GM10847 (cell line): ENCODE measurements around the gene USP36.

Experiments
- POLR2A ChIP-seq: IDR thresholded peaks from 2 replicates; pipeline ENCODE4 v1.6.1; 2011; ENCODE audit not compliant: insufficient read length; ENCODE audit errors: extremely low read depth

USP36 gene

DNA sequence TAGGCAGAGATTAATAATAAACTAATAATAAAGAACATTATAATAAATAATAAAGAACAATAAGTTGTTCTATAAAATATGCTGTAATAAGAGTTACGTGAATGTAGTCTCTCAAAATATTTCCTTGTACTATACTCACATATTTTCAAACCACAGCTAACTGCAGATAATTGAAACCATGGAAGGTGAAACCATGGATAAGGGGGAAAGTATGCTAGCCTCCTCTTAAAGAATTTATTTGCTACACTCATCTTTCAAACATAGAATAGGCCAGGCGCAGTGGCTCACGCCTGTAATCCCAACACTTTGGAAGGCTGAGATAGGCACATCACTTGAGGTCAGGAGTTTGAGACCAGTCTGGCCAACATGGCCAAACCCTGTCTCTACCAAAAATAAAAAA, 77.1 kb downstream of the USP36 start:
- TF ChIP-seq POLR2A: no peak

- TF ChIP-seq POLR2A: no peak
These were observed 78.7 kb downstream of the USP36 start for GRCh38 chr17:78761789-78762406.

DNA sequence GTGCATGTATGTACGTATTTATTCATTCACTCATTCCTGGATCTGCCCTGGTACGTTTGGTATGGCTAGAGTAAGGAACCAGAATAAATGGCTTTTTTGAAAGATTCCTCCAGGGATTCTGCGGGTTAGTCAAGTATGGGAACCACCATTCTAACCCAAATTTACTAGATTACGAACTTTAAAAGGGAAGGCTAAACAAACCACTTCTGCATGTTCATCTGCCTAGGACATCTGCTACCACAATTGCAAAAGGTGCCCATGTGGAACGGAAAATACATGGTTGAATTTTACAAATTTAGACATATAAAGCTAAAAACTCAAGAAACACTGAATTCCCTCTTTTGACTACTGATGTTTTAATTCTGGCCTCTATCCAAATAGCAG, 80.7 kb downstream of the USP36 start:
- no peak for TF ChIP-seq POLR2A

DNA sequence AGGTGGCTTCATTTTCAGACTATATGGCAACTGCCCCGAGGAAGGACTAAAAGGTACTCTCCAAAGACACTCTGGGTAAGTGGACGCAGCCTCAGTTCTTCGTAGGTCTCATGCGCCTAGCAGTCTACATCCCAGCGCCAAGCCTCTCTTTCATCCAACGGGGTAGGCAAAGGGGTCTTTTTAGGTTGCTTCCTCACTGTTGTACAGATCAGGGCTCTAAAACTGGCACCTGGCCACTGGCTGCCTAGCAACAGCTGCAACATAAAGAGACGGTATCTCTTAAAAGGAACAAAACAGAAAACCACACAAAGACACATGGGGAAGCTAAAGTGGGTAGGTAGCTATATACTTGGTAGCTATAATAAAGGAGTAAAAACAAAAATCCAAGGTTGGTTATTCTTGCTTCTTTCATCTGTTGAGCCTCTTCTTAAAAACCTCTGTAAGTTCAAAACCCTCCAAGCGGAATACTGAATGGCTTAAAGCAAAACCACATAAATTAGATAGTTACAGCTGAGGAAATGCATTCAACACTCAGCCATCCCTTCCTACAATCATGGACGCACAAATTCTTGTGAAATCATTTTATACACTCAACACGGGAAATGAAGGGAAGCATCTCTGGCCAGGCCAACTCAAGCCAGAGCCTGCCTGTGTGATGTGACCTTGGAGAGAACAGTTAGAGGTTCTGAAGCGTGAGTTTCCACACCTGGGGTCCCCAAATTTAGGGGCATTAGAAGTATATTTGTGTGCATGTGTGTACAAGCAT, 81.2 kb downstream of the USP36 start:
- TF ChIP-seq POLR2A: no peak

DNA sequence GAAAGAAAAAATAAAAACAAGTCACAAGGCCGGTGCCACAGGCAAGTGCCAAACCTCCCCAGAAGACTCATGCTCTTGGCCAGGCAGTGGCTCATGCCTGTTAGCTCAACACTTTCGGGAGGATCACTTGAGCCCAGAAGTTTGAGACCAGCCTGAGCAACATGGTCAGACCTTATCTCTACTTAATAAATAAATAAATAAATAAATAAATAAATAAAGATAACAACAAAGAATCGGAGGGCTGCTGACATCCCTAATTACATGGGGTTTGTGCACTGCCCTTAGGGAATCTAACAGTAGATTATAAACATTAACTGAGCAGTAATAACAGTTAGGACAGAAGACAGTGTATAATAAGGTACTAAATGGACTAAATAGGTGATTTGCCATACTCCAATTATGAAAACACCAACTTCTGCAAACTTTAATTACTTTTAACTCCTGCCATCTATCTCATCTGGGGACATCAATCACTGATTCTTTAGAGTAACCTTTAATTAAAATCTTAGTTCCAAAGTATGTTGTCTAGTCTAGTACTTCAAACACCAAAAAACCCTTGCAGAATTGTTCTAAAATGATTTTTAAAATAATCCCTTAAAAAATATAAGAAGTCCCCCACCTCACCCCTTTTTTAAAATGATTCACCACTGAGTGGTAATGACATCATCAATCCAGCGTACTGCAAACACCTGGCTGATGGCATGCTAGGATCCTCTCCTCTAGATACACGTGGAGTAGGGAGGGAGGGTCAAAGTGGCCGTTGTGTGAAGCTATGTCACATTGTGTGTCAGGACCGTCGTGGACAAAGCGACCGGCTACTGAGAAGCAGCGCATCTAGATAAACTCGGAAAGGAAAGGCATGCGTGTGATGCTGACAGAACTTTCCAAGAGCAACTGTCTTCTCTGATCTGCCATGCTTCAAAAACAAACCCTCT, 87.0 kb downstream of the USP36 start:
- no peak for TF ChIP-seq POLR2A

GRCh38 chr17:78751447-78752161, 89.0 kb downstream of the USP36 start:
- no peak for TF ChIP-seq POLR2A

DNA sequence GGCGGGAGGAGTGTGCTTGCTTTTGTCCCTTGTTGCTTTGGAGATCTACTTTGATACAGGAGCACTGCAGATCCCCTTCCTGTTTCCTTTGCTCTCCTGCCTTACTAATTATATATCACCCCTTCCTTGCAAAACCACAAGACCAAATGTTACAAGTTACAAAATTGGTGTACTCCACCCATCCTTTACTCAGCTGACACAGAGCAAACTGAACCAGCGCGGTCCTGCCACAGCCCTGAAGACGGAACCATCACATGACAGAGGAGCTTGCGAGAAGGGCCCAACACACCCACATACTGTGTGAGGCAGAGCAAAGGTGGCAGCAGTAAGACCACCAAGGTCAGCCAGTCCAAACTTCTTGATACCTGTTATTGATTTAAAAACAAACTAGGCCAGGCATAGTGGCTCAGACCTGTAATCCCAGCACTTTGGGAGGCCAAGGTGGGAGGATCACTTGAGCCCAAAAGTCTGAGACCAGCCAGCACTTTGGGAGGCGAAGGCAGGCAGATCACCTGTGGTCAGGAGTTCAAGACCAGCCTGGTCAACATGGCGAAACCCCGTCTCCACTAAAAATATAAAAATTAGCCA, 91.8 kb downstream of the USP36 start:
- TF ChIP-seq POLR2A: no peak

GRCh38 chr17:78748048-78748729, 92.4 kb downstream of the USP36 start:
- TF ChIP-seq POLR2A: no peak

GRCh38 chr17:78747488-78747887, 93.1 kb downstream of the USP36 start:
- no peak for TF ChIP-seq POLR2A

GRCh38 chr17:78746949-78747269, 93.7 kb downstream of the USP36 start:
- TF ChIP-seq POLR2A: no peak

DNA sequence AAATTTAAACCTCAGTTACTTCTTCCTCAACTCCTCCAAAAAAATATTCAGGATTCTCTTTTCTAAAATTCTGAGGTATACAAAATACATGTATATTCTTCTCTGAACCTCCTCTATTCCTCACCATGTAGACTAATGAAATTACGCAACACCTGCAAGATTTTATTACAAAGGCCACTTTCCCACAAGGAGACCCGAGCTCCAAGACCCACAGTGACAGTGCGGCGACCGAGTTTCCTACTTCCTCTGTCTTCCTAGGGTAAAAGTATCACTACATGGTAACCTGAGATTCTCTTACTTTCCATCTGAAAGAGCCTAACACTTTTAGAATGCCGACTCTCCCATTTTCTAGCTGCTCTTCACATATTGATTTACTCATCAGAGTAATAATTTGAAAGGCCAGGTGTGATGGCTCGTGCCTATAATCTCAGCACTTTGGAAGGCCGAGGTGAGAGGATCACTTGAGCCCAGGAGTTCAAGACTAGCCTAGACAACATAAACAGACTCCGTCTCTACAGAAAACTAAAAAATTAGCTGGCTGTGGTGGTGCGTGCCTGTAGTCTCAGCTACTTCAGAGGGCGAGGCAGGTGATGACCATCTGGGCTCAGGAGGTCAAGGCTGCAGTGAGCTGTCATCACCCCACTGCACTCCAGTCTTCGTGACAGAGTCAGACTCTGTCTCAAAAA, 94.2 kb downstream of the USP36 start:
- TF ChIP-seq POLR2A: no peak
